Astrocyte of the cerebellum (primary cell): ENCODE data around the gene LCP2.

Experiments used
- DNase-seq: peaks from one replicate; pipeline ENCODE4 v3.0.0-alpha.2; 2011; ENCODE audit warnings: low read depth
- H3K4me3 ChIP-seq: 2 replicates; pipeline ENCODE4 v1.5.1; 2011; ENCODE audit warnings: mild to moderate bottlenecking, low read depth, low read length, moderate library complexity
- CTCF ChIP-seq: IDR thresholded peaks from 2 replicates; pipeline ENCODE4 v1.5.1; 2012; ENCODE audit warnings: low read length, low read depth, moderate library complexity, mild to moderate bottlenecking; ENCODE audit errors: missing control alignments
- in situ Hi-C: cut with HindIII; loops from 2 replicates; pipeline ENCODE4 v1.10.0; 2017; ENCODE audit warnings: low sequenced_read_pairs

LCP2 gene

DNA sequence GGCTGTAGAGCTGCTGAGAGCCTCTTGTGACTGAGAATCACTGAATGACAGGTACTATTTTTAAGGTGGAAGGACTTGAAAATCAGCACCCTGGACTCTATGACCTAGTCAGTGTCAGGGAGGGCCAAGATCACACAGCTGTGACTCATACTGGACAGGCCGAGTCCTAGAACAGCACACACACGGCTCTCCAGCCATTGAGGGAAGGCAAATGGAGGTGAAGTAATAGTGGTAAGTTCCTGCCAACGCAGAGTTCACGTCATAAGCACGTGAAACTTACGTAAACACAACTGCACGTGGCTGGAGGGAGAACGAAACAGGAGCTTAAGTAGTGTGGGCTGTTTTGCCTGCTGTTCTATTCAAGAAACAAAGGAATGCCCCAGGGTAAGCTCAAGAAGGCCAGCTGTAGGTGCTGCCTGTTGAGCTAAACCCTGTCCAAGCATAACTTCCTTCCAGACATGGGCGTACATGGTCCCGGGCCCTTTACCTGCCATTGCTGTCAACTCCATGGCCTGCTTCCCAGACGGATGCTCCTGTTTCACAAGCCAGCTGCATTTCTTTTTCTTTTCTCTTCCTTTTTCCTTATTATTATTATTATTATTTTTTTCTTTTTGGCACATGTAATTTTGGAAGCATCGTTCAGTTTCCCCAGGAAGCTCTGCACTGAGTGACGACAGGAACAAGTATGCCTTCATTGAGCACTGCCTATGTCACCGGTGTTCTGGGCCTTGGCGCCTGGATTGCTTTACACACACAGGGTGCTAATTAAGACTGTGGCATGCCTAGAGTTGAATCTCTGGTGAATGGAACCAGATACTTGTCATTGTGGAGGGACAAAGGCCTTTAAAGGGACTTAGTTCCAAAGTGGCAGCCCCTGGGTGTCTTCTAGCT is 10.2 kb upstream of the LCP2 start:
- no peak overlapping the region for H3K4me3 ChIP-seq
- DNase-seq = no peak
- in situ Hi-C loops = no loop called here
- no peak for TF ChIP-seq CTCF

DNA sequence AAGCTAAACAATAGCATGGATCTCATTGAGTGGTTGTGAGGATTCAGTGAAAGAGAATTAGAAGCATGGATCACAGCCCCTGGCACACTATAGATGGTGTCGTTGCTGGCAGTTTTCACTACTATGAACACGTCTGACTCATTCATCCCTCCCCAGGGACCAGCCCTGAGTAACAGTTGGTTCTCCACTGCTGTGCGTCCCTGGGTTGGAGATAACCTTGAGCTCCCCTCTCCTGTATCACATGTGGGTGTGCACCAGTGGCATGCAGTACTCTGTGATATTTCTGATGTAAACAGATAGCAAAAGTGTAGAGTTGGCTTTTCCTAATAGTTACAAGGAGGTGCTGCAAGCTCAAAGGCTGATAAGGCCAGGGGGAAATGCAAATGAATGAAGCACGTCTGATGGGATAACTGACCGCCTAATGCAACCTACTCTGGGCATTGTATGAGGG is 8.8 kb upstream of the LCP2 start:
- H3K4me3 ChIP-seq = no peak overlapping the region
- DNase-seq = no peak
- in situ Hi-C loops = no loop called here
- no peak for TF ChIP-seq CTCF

- DNase-seq = no peak
- no peak overlapping the region for H3K4me3 ChIP-seq
- no peak for TF ChIP-seq CTCF
- in situ Hi-C loops = no loop called here
Measured at GRCh38 chr5:170305646-170306025, 8.1 kb upstream of the LCP2 start.

DNA sequence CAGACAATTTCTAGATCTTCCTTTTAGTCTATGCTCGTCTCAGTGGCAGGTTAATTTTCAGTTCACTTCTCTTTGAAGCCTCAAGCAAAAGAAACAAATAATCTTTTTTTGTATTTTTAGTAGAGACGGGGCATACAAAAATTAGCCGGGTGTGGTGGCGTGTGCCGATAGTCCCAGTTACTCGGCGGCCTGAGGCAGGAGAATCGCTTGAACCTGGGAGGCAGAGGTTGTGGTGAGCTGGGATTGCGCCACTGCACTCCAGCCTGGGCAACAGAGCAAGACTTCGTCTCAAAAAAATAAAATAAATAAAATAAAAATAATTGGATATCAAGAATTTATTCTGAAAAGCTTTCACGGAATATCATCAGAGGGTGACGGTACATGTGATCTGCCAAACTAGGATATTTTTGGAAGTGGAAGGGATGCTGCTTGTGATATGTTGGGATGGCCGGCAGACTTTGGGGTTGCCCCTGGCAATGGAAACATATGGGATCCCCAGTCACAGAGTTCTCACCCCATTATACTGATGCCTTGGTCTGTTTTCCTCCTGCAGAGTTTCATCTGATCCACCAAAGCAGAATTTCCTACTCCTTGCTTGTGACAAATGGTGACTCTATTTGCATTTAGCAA is 7.6 kb upstream of the LCP2 start:
- no peak for DNase-seq
- in situ Hi-C loops = no loop called here
- no peak overlapping the region for H3K4me3 ChIP-seq
- no peak for TF ChIP-seq CTCF

- DNase-seq = no peak
- TF ChIP-seq CTCF = no peak
- in situ Hi-C loops = no loop called here
- H3K4me3 ChIP-seq = no peak overlapping the region
Measured at GRCh38 chr5:170303549-170303948, 6.0 kb upstream of the LCP2 start.

- in situ Hi-C loops = no loop called here
- DNase-seq = no peak
- TF ChIP-seq CTCF = no peak
- H3K4me3 ChIP-seq = no peak overlapping the region
Measured at GRCh38 chr5:170302653-170303501, 5.3 kb upstream of the LCP2 start.
